BE2C (cell line): ENCODE results near the gene EHD4.

Experiments used
- DNase-seq: peaks from one replicate; pipeline ENCODE4 v3.0.0-alpha.2; 2020
- H3K27me3 ChIP-seq: fragments of 250-450 bp; sonication (Bioruptor Pico); 2 replicates; pipeline ENCODE4 v1.5.1; 2020; ENCODE audit warnings: mild to moderate bottlenecking
- H3K36me3 ChIP-seq: fragments of 250-450 bp; sonication (Bioruptor Pico); 2 replicates; pipeline ENCODE4 v1.5.1; 2020; ENCODE audit warnings: mild to moderate bottlenecking
- H3K4me1 ChIP-seq: fragments of 250-450 bp; sonication (Bioruptor Pico); 2 replicates; pipeline ENCODE4 v1.5.1; 2020
- H3K4me3 ChIP-seq: 2 replicates; pipeline ENCODE4 v1.5.1; 2011; ENCODE audit warnings: low read depth, low read length
- H3K9me3 ChIP-seq: fragments of 250-450 bp; sonication (Bioruptor Pico); 2 replicates; pipeline ENCODE4 v1.5.1; 2020
- CTCF ChIP-seq: IDR thresholded peaks from 2 replicates; pipeline ENCODE4 v1.5.1; 2012; ENCODE audit warnings: mild to moderate bottlenecking, low read depth, low read length

Gene EHD4

DNA sequence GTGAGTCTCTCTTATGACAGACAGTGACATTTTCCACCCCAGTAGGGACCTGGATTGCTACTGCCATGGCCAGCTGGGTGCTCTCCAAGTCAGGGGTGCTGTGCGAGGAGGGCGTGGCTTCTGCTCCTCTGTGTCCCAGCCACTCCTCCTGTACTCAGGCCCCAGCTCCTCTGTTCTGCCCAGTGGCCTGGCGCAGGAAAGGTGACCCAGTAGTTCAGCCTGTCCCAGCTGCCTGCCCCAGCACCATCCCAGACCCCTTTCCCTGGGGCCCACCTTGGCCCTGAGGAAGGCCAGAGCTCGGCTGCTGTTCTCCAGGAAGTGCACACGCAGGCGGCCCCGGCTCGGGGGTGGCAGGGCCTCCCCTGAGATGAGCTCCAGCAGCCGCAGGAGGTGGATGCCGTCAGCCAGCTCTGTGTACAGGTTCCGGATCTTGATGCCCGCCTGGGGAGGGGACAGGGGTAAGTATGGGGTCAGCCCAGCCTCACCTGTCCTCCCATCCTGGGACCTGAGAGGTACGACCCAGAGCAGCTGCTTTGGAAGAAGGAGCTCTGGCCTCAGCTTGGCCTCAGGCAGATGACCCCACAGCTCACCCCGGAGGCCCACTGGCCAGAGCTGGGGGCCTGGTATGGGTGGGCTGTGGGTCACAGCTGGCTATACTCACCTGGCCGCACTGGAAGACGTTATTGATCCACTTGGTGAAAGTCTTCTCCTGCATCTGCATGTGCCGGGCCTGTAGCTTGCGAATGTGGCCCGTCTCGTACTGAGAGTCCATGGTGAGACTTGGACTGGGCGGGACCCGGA, 79.5 kb downstream of the EHD4 start:
- Histone ChIP-seq H3K9me3 (no peaks in the 10 kb centered on the region), H3K4me1 (peaks cover 51% of the 10 kb centered on the region), H3K4me3 (no peak overlapping the region), H3K36me3 (no peaks in the 10 kb centered on the region), H3K27me3 (no peaks in the 10 kb centered on the region)
- DNase-seq: peak; percentile 45
- TF ChIP-seq CTCF: no peak

DNA sequence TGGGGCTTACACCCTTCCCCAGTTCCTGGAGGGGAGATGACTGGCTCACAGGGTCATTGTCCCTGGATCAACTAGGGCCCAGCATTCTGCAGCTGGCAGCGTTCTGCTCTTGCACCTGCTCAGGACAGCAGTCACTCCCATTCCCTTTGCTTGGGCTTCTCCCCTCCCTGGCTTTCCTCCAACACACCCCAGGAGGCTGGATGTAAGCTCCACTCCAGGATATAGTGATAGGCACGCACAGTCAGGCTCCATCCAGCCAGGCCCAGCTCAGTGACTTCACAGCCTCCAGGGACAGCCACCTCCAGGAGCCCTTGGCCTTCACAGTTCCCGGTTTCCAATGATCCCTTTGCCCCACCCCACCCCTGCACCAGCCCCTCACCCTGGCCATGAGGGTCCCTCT, 80.4 kb downstream of the EHD4 start:
- H3K36me3 ChIP-seq: no peaks in the 10 kb centered on the region
- peak; percentile 76 for DNase-seq
- H3K9me3 ChIP-seq: no peaks in the 10 kb centered on the region
- peaks cover 45% of the 10 kb centered on the region for H3K4me1 ChIP-seq
- H3K27me3 ChIP-seq: no peaks in the 10 kb centered on the region
- no peak overlapping the region for H3K4me3 ChIP-seq
- TF ChIP-seq CTCF: no peak

DNA sequence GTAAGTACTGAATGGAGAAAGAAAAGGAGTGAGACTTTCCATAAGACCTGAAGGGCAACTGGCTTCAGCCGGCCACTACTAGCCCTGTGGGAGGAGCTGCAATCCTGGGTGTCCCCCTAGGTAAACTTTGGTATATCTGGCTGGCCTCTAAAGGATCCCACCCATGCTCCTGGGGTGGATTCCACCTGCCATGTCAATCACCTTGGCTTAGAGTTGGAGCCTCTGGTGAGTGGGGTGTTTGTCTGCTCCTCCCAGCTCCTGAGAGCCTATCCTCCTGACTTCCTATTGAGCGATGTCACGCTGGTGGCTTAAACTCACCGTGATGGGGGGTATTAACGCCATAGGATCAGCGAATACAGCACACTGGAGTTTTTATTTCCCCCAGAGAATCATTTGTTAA, 81.1 kb downstream of the EHD4 start:
- TF ChIP-seq CTCF: no peak

DNA sequence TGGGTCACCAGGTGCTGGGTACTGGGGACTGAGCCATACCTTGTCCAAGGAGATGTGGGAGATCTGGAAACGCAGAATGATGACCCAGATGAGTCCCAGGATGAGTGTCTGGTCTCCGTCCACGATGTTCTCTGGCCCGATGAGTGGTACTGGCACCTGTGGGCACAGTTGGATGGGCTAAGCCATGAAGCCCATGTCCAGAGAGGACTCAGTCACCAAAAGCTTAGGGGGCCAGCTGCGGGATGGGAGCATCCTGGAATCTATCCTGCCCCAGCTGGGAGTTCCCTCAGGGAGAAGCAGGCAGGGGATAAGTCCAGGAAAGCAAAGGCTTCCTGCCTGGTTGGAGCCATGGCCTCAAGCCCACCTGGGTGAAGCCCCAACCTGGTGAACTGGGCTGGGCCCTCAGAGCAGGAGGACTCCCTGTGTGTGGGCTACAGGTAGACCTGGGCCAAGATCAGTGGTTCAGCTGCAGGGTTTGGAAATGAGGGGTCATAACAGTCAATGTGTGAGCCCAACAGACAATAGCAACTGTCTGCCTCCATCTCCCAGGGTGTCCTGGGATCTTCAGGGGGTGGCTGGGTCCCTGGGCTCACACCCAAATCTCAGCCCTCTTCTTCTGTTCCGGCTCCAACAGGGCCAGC, 82.2 kb downstream of the EHD4 start:
- Histone ChIP-seq H3K27me3 (no peaks in the 10 kb centered on the region), H3K9me3 (no peaks in the 10 kb centered on the region), H3K4me3 (no peak overlapping the region), H3K4me1 (peaks cover 40% of the 10 kb centered on the region), H3K36me3 (no peaks in the 10 kb centered on the region)
- DNase-seq: no peak
- no peak for TF ChIP-seq CTCF

More for the DNA sequence above, 81.1 kb downstream of the EHD4 start:
- Histone ChIP-seq H3K36me3 (no peaks in the 10 kb centered on the region), H3K4me3 (no peak overlapping the region), H3K27me3 (no peaks in the 10 kb centered on the region), H3K4me1 (peaks cover 45% of the 10 kb centered on the region), H3K9me3 (no peaks in the 10 kb centered on the region)
- DNase-seq: no peak

- Histone ChIP-seq H3K27me3 (no peaks in the 10 kb centered on the region), H3K9me3 (no peaks in the 10 kb centered on the region), H3K4me3 (no peak overlapping the region), H3K4me1 (peaks cover 28% of the 10 kb centered on the region), H3K36me3 (no peaks in the 10 kb centered on the region)
- no peak for TF ChIP-seq CTCF
- no peak for DNase-seq
Measured at GRCh38 chr15:41888662-41889253, 83.6 kb downstream of the EHD4 start.

- TF ChIP-seq CTCF: no peak
- Histone ChIP-seq H3K36me3 (no peaks in the 10 kb centered on the region), H3K4me1 (peaks cover 19% of the 10 kb centered on the region), H3K4me3 (no peak overlapping the region), H3K27me3 (no peaks in the 10 kb centered on the region), H3K9me3 (no peaks in the 10 kb centered on the region)
- no peak for DNase-seq
Measured at GRCh38 chr15:41887893-41888292, 84.5 kb downstream of the EHD4 start.
